PC-3 (cell line): ENCODE data around the gene SLC16A7. TPM values are rescaled to one million over a fixed set of nuclear protein-coding genes. Genes with fewer than 3 reads are reported as not detected.
A peak's percentile ranks its signal among the peaks of the same experiment; 100 is the strongest.

ENCODE experiments used
- ATAC-seq: fragments of 200-7000 bp; cut with Tn5 transposase; 2 replicates; pipeline ENCODE4 v1.9.1; 2020; ENCODE audit warnings: mild to moderate bottlenecking, moderate library complexity
- BruUV-seq: library from RNA; stranded (reverse); fragments of 400-500 nt; replicated peaks from 2 replicates; lab custom pipeline; 2021; lab: Mats Ljungman, UMichigan
- CTCF ChIA-PET: fragments of 300-600 bp; sonication (Branson Sonifier 250); formaldehyde crosslinking; loops from one replicate; lab custom pipeline; 2022; ENCODE audit warnings: antibody characterized with exemption; lab: Charles Lee
- POLR2A ChIA-PET: fragments of 300-600 bp; sonication (Branson Sonifier 250); formaldehyde crosslinking; loops from one replicate; lab custom pipeline; 2022; ENCODE audit warnings: antibody characterized with exemption; ENCODE audit not compliant: unreplicated experiment; lab: Charles Lee
- DNase-seq: peaks from one replicate; pipeline ENCODE4 v3.0.0-alpha.2; 2015
- H2AFZ ChIP-seq: fragments of 300-600 bp; sonication (generic); 2 replicates; pipeline ENCODE4 v1.6.0; 2016; ENCODE audit warnings: antibody characterized with exemption, low read length
- H3F3A ChIP-seq: fragments of 300-600 bp; sonication (generic); one replicate; pipeline ENCODE4 v1.6.0; 2017; ENCODE audit warnings: antibody characterized with exemption, low read length, control low read depth, mild to moderate bottlenecking; ENCODE audit not compliant: unreplicated experiment
- H3K27ac ChIP-seq: fragments of 300-600 bp; sonication (generic); 2 replicates; pipeline ENCODE4 v1.5.1; 2016; ENCODE audit warnings: mild to moderate bottlenecking, low read length
- H3K27me3 ChIP-seq: fragments of 300-600 bp; sonication (generic); 2 replicates; pipeline ENCODE4 v1.6.1; 2016; ENCODE audit warnings: low read length, mixed read lengths
- H3K36me3 ChIP-seq: fragments of 300-600 bp; sonication (generic); 2 replicates; pipeline ENCODE4 v1.6.1; 2016; ENCODE audit warnings: low read depth, mixed run types, low read length, mixed read lengths
- H3K4me1 ChIP-seq: fragments of 300-600 bp; sonication (generic); 2 replicates; pipeline ENCODE4 v1.5.1; 2016; ENCODE audit warnings: low read length; ENCODE audit not compliant: insufficient read depth
- H3K4me2 ChIP-seq: fragments of 300-600 bp; sonication (generic); 2 replicates; pipeline ENCODE4 v1.6.0; 2016; ENCODE audit warnings: low read length
- H3K4me3 ChIP-seq: fragments of 300-600 bp; sonication (generic); 2 replicates; pipeline ENCODE4 v1.5.1; 2016; ENCODE audit warnings: mild to moderate bottlenecking, low read length, mixed read lengths
- H3K79me2 ChIP-seq: fragments of 300-600 bp; sonication (generic); 2 replicates; pipeline ENCODE4 v1.6.1; 2017; ENCODE audit warnings: low read length, mixed read lengths
- H3K9ac ChIP-seq: fragments of 300-600 bp; sonication (generic); 2 replicates; pipeline ENCODE4 v1.6.0; 2016; ENCODE audit warnings: mild to moderate bottlenecking, low read length
- H3K9me2 ChIP-seq: fragments of 300-600 bp; sonication (generic); replicated peaks from 2 replicates; pipeline ENCODE4 v1.6.1; 2016; ENCODE audit warnings: mixed run types, low read length, mixed read lengths
- H3K9me3 ChIP-seq: fragments of 300-600 bp; sonication (generic); 2 replicates; pipeline ENCODE4 v1.6.1; 2016; ENCODE audit warnings: low read length, mixed read lengths
- H4K20me1 ChIP-seq: fragments of 300-600 bp; sonication (generic); 2 replicates; pipeline ENCODE4 v1.6.1; 2016; ENCODE audit warnings: low read length, mixed read lengths
- CTCF ChIP-seq: fragments of 300-600 bp; sonication (generic); conservative IDR thresholded peaks from 2 replicates; pipeline ENCODE4 v1.5.1; 2017; ENCODE audit warnings: antibody characterized with exemption, low read depth, mild to moderate bottlenecking, low read length
- EZH2 ChIP-seq: fragments of 300-600 bp; sonication (generic); IDR thresholded peaks from one replicate; pipeline ENCODE4 v1.6.1; 2017; ENCODE audit warnings: antibody characterized with exemption, mild to moderate bottlenecking, low read length; ENCODE audit not compliant: unreplicated experiment
- EZH2phosphoT487 ChIP-seq: fragments of 300-600 bp; sonication (generic); IDR thresholded peaks from 2 replicates; pipeline ENCODE4 v1.6.1; 2018; ENCODE audit warnings: mild to moderate bottlenecking, antibody characterized with exemption, low read length, borderline replicate concordance
- intact Hi-C: fragments of 100-400 bp; cut with micrococcal nuclease; formaldehyde crosslinking; loops from 2 replicates; pipeline ENCODE4 v1.9.0; 2023
- total RNA-seq: library from RNA; depleted of rRNA; stranded (reverse); fragments of >200 nt; gene quantifications from 2 replicates; pipeline ENCODE4 v1.2.3, GENCODE V29; 2014

Gene SLC16A7
- total RNA-seq, 1 experiment from 2014 or later, result 11.4 TPM

GRCh38 chr12:59593761-59594160, 2.1 kb upstream of the SLC16A7 start:
- ATAC-seq, result no peak
- intact Hi-C loops, result no loop called here
- Histone ChIP-seq H3F3A (no peaks in the 10 kb centered on the region), H3K4me2 (no peak overlapping the region), H3K4me3 (no peak overlapping the region), H3K27ac (no peak overlapping the region), H3K9me3 (no peaks in the 10 kb centered on the region), H2AFZ (no peak overlapping the region), H3K9me2 (no peaks in the 10 kb centered on the region), H4K20me1 (no peaks in the 10 kb centered on the region), H3K4me1 (peaks cover 17% of the 10 kb centered on the region), H3K27me3 (no peaks in the 10 kb centered on the region), H3K36me3 (no peaks in the 10 kb centered on the region), H3K79me2 (no peaks in the 10 kb centered on the region), H3K9ac (no peak overlapping the region)
- TF ChIP-seq CTCF (no peak), EZH2phosphoT487 (no peak), EZH2 (no peak)
- no peak for DNase-seq
- ChIA-PET CTCF (no interaction called here), POLR2A (no interaction called here)
- BruUV-seq, result no TSS peak

- no peak for ATAC-seq
- Histone ChIP-seq H3K9me3 (no peaks in the 10 kb centered on the region), H3K4me2 (peak overlapping the region; percentile 99), H3K4me3 (peak overlapping the region; percentile 94), H3F3A (no peaks in the 10 kb centered on the region), H3K36me3 (no peaks in the 10 kb centered on the region), H3K27ac (no peak overlapping the region), H3K79me2 (no peaks in the 10 kb centered on the region), H4K20me1 (no peaks in the 10 kb centered on the region), H3K9ac (peak overlapping the region; percentile 46), H2AFZ (peak overlapping the region; percentile 97), H3K4me1 (peaks cover 17% of the 10 kb centered on the region), H3K27me3 (no peaks in the 10 kb centered on the region), H3K9me2 (no peaks in the 10 kb centered on the region)
- CTCF ChIA-PET, result interaction anchor here (0.6 kb wide), 1 partner anchor 757 kb away, joined by 3 read pairs; no protein-coding TSS in a partner anchor
- intact Hi-C loops, result loop anchor here (1.0 kb wide), 1 partner anchor 213 kb away; no protein-coding TSS in a partner anchor
- POLR2A ChIA-PET, result interaction anchor here (0.6 to 0.7 kb wide), 2 partner anchors 9 to 271 kb away, joined by 3 to 4 read pairs; no protein-coding TSS in a partner anchor
- DNase-seq, result no peak
- TF ChIP-seq EZH2phosphoT487 (no peak), EZH2 (no peak), CTCF (no peak)
- BruUV-seq, result no TSS peak
Observed at GRCh38 chr12:59594943-59595500, 807 bp upstream of the SLC16A7 start.

GRCh38 chr12:59595565-59595882, 305 bp upstream of the SLC16A7 start:
- Histone ChIP-seq H4K20me1 (no peaks in the 10 kb centered on the region), H3K27me3 (no peaks in the 10 kb centered on the region), H3K9me2 (no peaks in the 10 kb centered on the region), H3K9ac (peak overlapping the region; percentile 46), H3K27ac (no peak overlapping the region), H3K79me2 (no peaks in the 10 kb centered on the region), H3K4me1 (peaks cover 17% of the 10 kb centered on the region), H3K36me3 (no peaks in the 10 kb centered on the region), H3K4me3 (peak overlapping the region; percentile 94), H2AFZ (peak overlapping the region; percentile 97), H3K4me2 (peak overlapping the region; percentile 99), H3K9me3 (no peaks in the 10 kb centered on the region), H3F3A (no peaks in the 10 kb centered on the region)
- no TSS peak for BruUV-seq
- DNase-seq, result no peak
- TF ChIP-seq EZH2 (no peak), EZH2phosphoT487 (no peak), CTCF (no peak)
- CTCF ChIA-PET, result interaction anchor here (0.6 kb wide), 1 partner anchor 757 kb away, joined by 3 read pairs; no protein-coding TSS in a partner anchor
- no peak for ATAC-seq
- POLR2A ChIA-PET, result interaction anchor here (0.6 to 0.7 kb wide), 2 partner anchors 9 to 270 kb away, joined by 3 to 4 read pairs; no protein-coding TSS in a partner anchor
- intact Hi-C loops, result loop anchor here (1.0 kb wide), 1 partner anchor 213 kb away; no protein-coding TSS in a partner anchor
